Activated CD4-positive, alpha-beta T cell treated with anti-CD3 and anti-CD28 coated beads for 4 hours (primary cell): ENCODE results near the gene DPY19L3.
A peak's percentile ranks its signal among the peaks of the same experiment; 100 is the strongest.
"Not testable (repeated sequence)": the region's sequence is repeated elsewhere in the genome, so short reads cannot be mapped to it uniquely, and the experiment has no call there.

Experiments
- DNase-seq, 2 donors: peaks; one replicate each; pipeline ENCODE4 v3.0.0-alpha.2; 2020

The DPY19L3 gene

GRCh38 chr19:32405431-32406160, at the start of gene DPY19L3:
Gene DPY19L3 (plus strand): TSS chr19:32405770. CDS start chr19:32408254, 2,484 bp downstream.
- peak; percentile 84 to 87 for DNase-seq

- DNase-seq, result no peak
These were observed 47.9 kb upstream of the DPY19L3 start for GRCh38 chr19:32357720-32358119.

GRCh38 chr19:32358321-32358720, 47.2 kb upstream of the DPY19L3 start:
- no peak for DNase-seq

- DNase-seq, result no peak
These were observed 46.0 kb upstream of the DPY19L3 start for GRCh38 chr19:32359581-32359980.

- no peak for DNase-seq
These were observed 43.8 kb upstream of the DPY19L3 start for GRCh38 chr19:32361574-32362317.

- DNase-seq, result no peak
These were observed 43.3 kb upstream of the DPY19L3 start for GRCh38 chr19:32362318-32362691.

GRCh38 chr19:32363175-32363574, 42.4 kb upstream of the DPY19L3 start:
- DNase-seq, result no peak

- no peak for DNase-seq
These were observed 41.9 kb upstream of the DPY19L3 start for GRCh38 chr19:32363632-32364031.

- no peak for DNase-seq
These were observed 41.5 kb upstream of the DPY19L3 start for GRCh38 chr19:32364040-32364439.

- no peak for DNase-seq
These were observed 38.5 kb upstream of the DPY19L3 start for GRCh38 chr19:32367063-32367462.

- no peak for DNase-seq
These were observed 37.5 kb upstream of the DPY19L3 start for GRCh38 chr19:32367948-32368536.

GRCh38 chr19:32368787-32369186, 36.8 kb upstream of the DPY19L3 start:
- DNase-seq, result no peak

- DNase-seq, result no peak
These were observed 32.6 kb upstream of the DPY19L3 start for GRCh38 chr19:32372726-32373517.

GRCh38 chr19:32373585-32374295, 31.8 kb upstream of the DPY19L3 start:
- no peak for DNase-seq

GRCh38 chr19:32374362-32374761, 31.2 kb upstream of the DPY19L3 start:
- DNase-seq, result not testable (repeated sequence)

GRCh38 chr19:32377088-32377487, 28.5 kb upstream of the DPY19L3 start:
- DNase-seq, result not testable (repeated sequence)

- DNase-seq, result no peak
These were observed 25.3 kb upstream of the DPY19L3 start for GRCh38 chr19:32380269-32380668.

- DNase-seq, result no peak
These were observed 17.7 kb upstream of the DPY19L3 start for GRCh38 chr19:32387701-32388392.

- DNase-seq, result no peak
These were observed 17.1 kb upstream of the DPY19L3 start for GRCh38 chr19:32388393-32388855.

- no peak for DNase-seq
These were observed 12.7 kb upstream of the DPY19L3 start for GRCh38 chr19:32392901-32393300.

- no peak for DNase-seq
These were observed 9.4 kb upstream of the DPY19L3 start for GRCh38 chr19:32396046-32396652.
